SK-N-SH (cell line): ENCODE data around the gene USP11. TPM values are rescaled to one million over a fixed set of nuclear protein-coding genes. Genes with fewer than 3 reads are reported as not detected.

Experiments
- CTCF ChIA-PET: fragments of 300-600, 350-600 bp; formaldehyde crosslinking; extraction: SDS; loops from one replicate; lab custom pipeline; 2021; lab: Yijun Ruan, JAX
- POLR2A ChIA-PET: fragments of 350-600 bp; sonication (Branson Sonifier 250); formaldehyde crosslinking; extraction: SDS; loops from one replicate; lab custom pipeline; 2020; ENCODE audit warnings: antibody characterized with exemption, inconsistent platforms; lab: Yijun Ruan, JAX
- DNase-seq: peaks from one replicate; pipeline ENCODE4 v3.0.0; 2012
- H2AFZ ChIP-seq: fragments of 200-600 bp; sonication (generic); 2 replicates; pipeline ENCODE4 v1.8.1; 2016; ENCODE audit warnings: antibody characterized with exemption, mild to moderate bottlenecking, low read depth
- H3F3A ChIP-seq: fragments of 200-600 bp; sonication (generic); replicated peaks from 2 replicates; pipeline ENCODE3; 2016; ENCODE audit warnings: antibody characterized with exemption, mild to moderate bottlenecking; ENCODE audit not compliant: insufficient read depth
- H3K27ac ChIP-seq, 2 experiments: fragments of 200-500 bp in 1 of 2; fragments of 200-600 bp in 1 of 2; sonication (Bioruptor generic) in 1 of 2; sonication (generic), shearing (Covaris generic) in 1 of 2; 2 replicates each; pipeline versions ENCODE4 v1.5.1 to v1.6.1; 2014 to 2016; ENCODE audit warnings: low read depth in 2 of 2, inconsistent platforms in 1 of 2, low read length in 1 of 2, mild to moderate bottlenecking in 1 of 2, mixed read lengths in 1 of 2
- H3K27me3 ChIP-seq: fragments of 200-600 bp; sonication (generic), shearing (Covaris generic); 2 replicates; pipeline ENCODE4 v1.6.1; 2016; ENCODE audit warnings: mixed run types; ENCODE audit not compliant: insufficient read depth
- H3K36me3 ChIP-seq, 2 experiments: fragments of 200-500 bp in 1 of 2; fragments of 200-600 bp in 1 of 2; sonication (Bioruptor generic) in 1 of 2; sonication (generic) in 1 of 2; replicated peaks in 1 of 2; 2 replicates each; pipeline versions ENCODE3 to v1.5.1; 2014 to 2016; ENCODE audit warnings: low read length in 1 of 2, mild to moderate bottlenecking in 1 of 2; ENCODE audit not compliant: insufficient read depth in 2 of 2, control insufficient read depth in 1 of 2
- H3K4me1 ChIP-seq, 2 experiments: fragments of 200-500 bp in 1 of 2; fragments of 200-600 bp in 1 of 2; sonication (Bioruptor generic) in 1 of 2; sonication (generic), shearing (Covaris generic) in 1 of 2; 2 replicates each; pipeline versions ENCODE4 v1.5.1 to v1.6.1; 2014 to 2016; ENCODE audit warnings: low read depth in 1 of 2, low read length in 1 of 2, mixed run types in 1 of 2; ENCODE audit not compliant: insufficient read depth in 2 of 2, control insufficient read depth in 1 of 2
- H3K4me2 ChIP-seq: fragments of 200-600 bp; sonication (generic), shearing (Covaris generic); 2 replicates; pipeline ENCODE4 v1.6.1; 2017; ENCODE audit warnings: mixed run types
- H3K4me3 ChIP-seq, 2 experiments: fragments of 200-500 bp in 1 of 2; fragments of 200-600 bp in 1 of 2; sonication (Bioruptor generic) in 1 of 2; sonication (generic), shearing (Covaris generic) in 1 of 2; 2 replicates each; pipeline versions ENCODE4 v1.5.1 to v1.8.1; 2014 to 2016; ENCODE audit warnings: low read depth in 2 of 2, inconsistent platforms in 1 of 2, low read length in 1 of 2, mild to moderate bottlenecking in 1 of 2, mixed read lengths in 1 of 2, moderate library complexity in 1 of 2
- H3K79me2 ChIP-seq: fragments of 200-600 bp; sonication (generic); 2 replicates; pipeline ENCODE4 v1.8.1; 2017; ENCODE audit warnings: mild to moderate bottlenecking; ENCODE audit not compliant: insufficient read depth
- H3K9ac ChIP-seq: fragments of 200-600 bp; sonication (generic); 2 replicates; pipeline ENCODE4 v1.6.1; 2017; ENCODE audit warnings: mixed run types
- H3K9me2 ChIP-seq: fragments of 200-600 bp; sonication (generic); 2 replicates; pipeline ENCODE4 v1.6.1; 2017; ENCODE audit warnings: mixed run types
- H3K9me3 ChIP-seq: fragments of 200-600 bp; sonication (generic); 2 replicates; pipeline ENCODE4 v1.6.1; 2017; ENCODE audit warnings: mixed run types, mild to moderate bottlenecking, moderate library complexity
- H4K20me1 ChIP-seq: fragments of 200-600 bp; sonication (generic); 2 replicates; pipeline ENCODE4 v1.6.1; 2017; ENCODE audit warnings: mild to moderate bottlenecking, mixed run types; ENCODE audit not compliant: insufficient read depth
- CTCF ChIP-seq: fragments of 200-600 bp; sonication (generic); IDR thresholded peaks from 2 replicates; pipeline ENCODE4 v1.6.1; 2017; ENCODE audit warnings: antibody characterized with exemption, mild to moderate bottlenecking, moderate library complexity
- FOXM1 ChIP-seq: IDR thresholded peaks from 2 replicates; pipeline ENCODE4 v1.4.0; 2012; ENCODE audit warnings: low read depth, mild to moderate bottlenecking
- GABPA ChIP-seq: IDR thresholded peaks from 2 replicates; pipeline ENCODE4 v1.4.0; 2012; ENCODE audit warnings: low read depth, mild to moderate bottlenecking
- IRF3 ChIP-seq: fragments of 150-350 bp; IDR thresholded peaks from 2 replicates; pipeline ENCODE4 v1.6.1; 2016; ENCODE audit warnings: mild to moderate bottlenecking, low read depth, low read length
- JUND ChIP-seq: IDR thresholded peaks from 2 replicates; pipeline ENCODE4 v1.4.0; 2012
- MAX ChIP-seq: IDR thresholded peaks from 2 replicates; pipeline ENCODE4 v1.4.0; 2012; ENCODE audit warnings: low read depth
- MXI1 ChIP-seq: IDR thresholded peaks from 2 replicates; pipeline ENCODE4 v1.6.1; 2012; ENCODE audit warnings: mild to moderate bottlenecking, low read depth, low read length, improper control_type of control experiment
- NFIC ChIP-seq: IDR thresholded peaks from 2 replicates; pipeline ENCODE4 v1.4.0; 2012; ENCODE audit warnings: borderline replicate concordance
- PBX3 ChIP-seq: IDR thresholded peaks from 2 replicates; pipeline ENCODE4; 2012
- REST ChIP-seq: IDR thresholded peaks from 2 replicates; pipeline ENCODE4 v1.6.1; 2012; ENCODE audit warnings: mild to moderate bottlenecking, low read depth, low read length, moderate library complexity
- RFX5 ChIP-seq: IDR thresholded peaks from 2 replicates; pipeline ENCODE4 v1.6.1; 2012; ENCODE audit warnings: mild to moderate bottlenecking, improper control_type of control experiment, low read length
- RXRA ChIP-seq: IDR thresholded peaks from 2 replicates; pipeline ENCODE4 v1.4.0; 2012; ENCODE audit warnings: low read depth, mild to moderate bottlenecking, borderline replicate concordance
- SIN3A ChIP-seq: IDR thresholded peaks from 2 replicates; pipeline ENCODE4 v1.6.1; 2012; ENCODE audit warnings: low read depth, mild to moderate bottlenecking, low read length, moderate library complexity, borderline replicate concordance
- SMC3 ChIP-seq: IDR thresholded peaks from 2 replicates; pipeline ENCODE4 v1.6.1; 2012; ENCODE audit warnings: low read depth, low read length, improper control_type of control experiment
- TEAD4 ChIP-seq: IDR thresholded peaks from 2 replicates; pipeline ENCODE4 v1.4.0; 2012; ENCODE audit warnings: mild to moderate bottlenecking, borderline replicate concordance; ENCODE audit not compliant: insufficient read depth
- ZBTB33 ChIP-seq: IDR thresholded peaks from 2 replicates; pipeline ENCODE4 v1.4.0; 2012; ENCODE audit warnings: low read depth, borderline replicate concordance
- WGBS: methylation state at CpG from one replicate; pipeline ENCODE4 v1.1.6; 2017; ENCODE audit warnings: low lambda C conversion rate; 5-methylcytosine and 5-hydroxymethylcytosine counted together
- polyA plus RNA-seq, 3 experiments: library from polyadenylated mRNA; depleted of rRNA; stranded (reverse); fragments of >200 nt; gene quantifications; 2 replicates each; pipeline ENCODE4 v1.2.3, GENCODE V29; 2012

Gene USP11
- polyA plus RNA-seq, 1 of the 3 experiments (the other 2 are of a cell fraction), result 53.1 TPM

- Histone ChIP-seq H3K9ac (no peak overlapping the region), H3K4me2 (no peak overlapping the region), H3K79me2 (no peaks in the 10 kb centered on the region), H4K20me1 (no peaks in the 10 kb centered on the region), H3K36me3 (no peaks in the 10 kb centered on the region), H3K4me3 (no peak overlapping the region), H3F3A (no peaks in the 10 kb centered on the region), H3K9me3 (no peaks in the 10 kb centered on the region), H3K27me3 (peaks cover 8% of the 10 kb centered on the region; the same call in 1 of the 2 replicates), H3K9me2 (no peaks in the 10 kb centered on the region), H3K4me1 (no peaks in the 10 kb centered on the region), H2AFZ (no peak overlapping the region), H3K27ac (no peak overlapping the region)
- no peak for DNase-seq
- POLR2A ChIA-PET, result no interaction called here
- WGBS, result 52% methylated on average over 2 of the region's 2 CpGs
- CTCF ChIA-PET, result no interaction called here
- TF ChIP-seq REST (no peak), JUND (no peak), IRF3 (no peak), FOXM1 (no peak), ZBTB33 (no peak), SMC3 (no peak), GABPA (no peak), RFX5 (no peak), MAX (no peak), RXRA (no peak), NFIC (no peak), CTCF (no peak), MXI1 (no peak), SIN3A (no peak), TEAD4 (no peak), PBX3 (no peak)
Observed at GRCh38 chrX:47272013-47272408, 39.2 kb downstream of the USP11 start.
